Ovary (tissue), 9 donors: ENCODE data around the gene ADORA3. TPM values are rescaled to one million over a fixed set of nuclear protein-coding genes. Genes with fewer than 3 reads are reported as not detected.

Source experiments
- DNase-seq, 5 donors: peaks; one replicate each; pipeline ENCODE4 v3.0.0-alpha.2; 2019 to 2020
- H3K27ac ChIP-seq, 2 donors: fragments of 200-600 bp; one replicate each; pipeline versions ENCODE4 v1.5.1 to v1.8.0; 2019 to 2022
- H3K27me3 ChIP-seq: fragments of 200-600 bp; one replicate; pipeline ENCODE4 v1.8.0; 2022
- H3K36me3 ChIP-seq: fragments of 200-600 bp; sonication (generic); one replicate; pipeline ENCODE4 v1.5.1; 2019
- H3K4me1 ChIP-seq: one replicate; pipeline ENCODE4 v1.8.1; 2013; ENCODE audit warnings: mild to moderate bottlenecking, moderate library complexity; ENCODE audit not compliant: insufficient read depth
- H3K4me3 ChIP-seq: fragments of 200-600 bp; sonication (generic); one replicate; pipeline ENCODE4 v1.5.1; 2017
- H3K9me3 ChIP-seq, 2 donors: fragments of 200-600 bp in 1 of 2; sonication (generic) in 1 of 2; one replicate each; pipeline versions ENCODE4 v1.5.1 to v1.8.1; 2013 to 2019; ENCODE audit warnings: mild to moderate bottlenecking in 1 of 2, moderate library complexity in 1 of 2
- EP300 ChIP-seq: sonication (generic); formaldehyde crosslinking; IDR thresholded peaks from one replicate; pipeline ENCODE4 v1.6.1; 2017; ENCODE audit warnings: antibody characterized with exemption
- POLR2A ChIP-seq: fragments of 450-650 bp; IDR thresholded peaks from one replicate; pipeline ENCODE4 v1.6.1; 2017; ENCODE audit warnings: antibody characterized with exemption, mild to moderate bottlenecking, moderate library complexity
- WGBS, 3 donors: extraction: QIAGEN DNeasy Blood & Tissue Kit in 1 of 3; methylation state at CpG; one replicate each; pipeline versions ENCODE4 v1.1.5 to v1.1.7; 2013 to 2017; 5-methylcytosine and 5-hydroxymethylcytosine counted together
- intact Hi-C, 4 donors: fragments of 100-400 bp; cut with DNase I; formaldehyde crosslinking; loops; one replicate each; pipeline versions ENCODE4 v1.11.0 to v1.15.1; 2022 to 2023
- polyA plus RNA-seq, 2 donors: library from polyadenylated mRNA; stranded (reverse); fragments of 200-250 nt in 1 of 2; fragments of 350-450 nt in 1 of 2; fragmentation: Illumina TruSeq in 1 of 2; extraction: RNeasy Lipid Tissue Mini Kit (QIAGEN cat#74804) in 1 of 2; gene quantifications; one replicate each; pipeline ENCODE4 v1.2.3, GENCODE V29; 2013 to 2014
- total RNA-seq, 7 donors: library from RNA; depleted of rRNA in 2 of 7; stranded (reverse); fragments of >200 nt in 2 of 7; fragmentation: NEBNext Ultra II Directional in 3 of 7; extraction: Animal tissue kit (Norgen Biotek cat#: 25700) in 3 of 7; gene quantifications; one replicate each; pipeline versions ENCODE4 v1.1.0 to v1.2.4, GENCODE V29; 2016 to 2023
- TF ChIP-seq, protein P1 (sequence below), 3 donors: fragments of 450-650 bp in 2 of 3; fragments of 200-600 bp in 1 of 3; IDR thresholded peaks; one replicate each; pipeline versions ENCODE4 v1.5.1 to v1.8.0; 2016 to 2022; ENCODE audit warnings: antibody characterized with exemption in 3 of 3, mild to moderate bottlenecking in 1 of 3
- donor health status: DM: no; HTN: no; CAD: no; lungs with moderate emphysema.
- donor health status: DM: no; HTN: no; CAD: no.
- donor health status: Bipolar disorder and iron deficiency.
- donor health status: DM: yes; HTN: yes; CAD: no.
- donor health status: DM: no; HTN: no; CAD: no.
- donor health status: DM: yes; HTN: yes; CAD: no.

The ADORA3 gene
- total and polyA plus RNA-seq, 9 donors = 1.4 to 11.1 (median 3.8) TPM

DNA sequence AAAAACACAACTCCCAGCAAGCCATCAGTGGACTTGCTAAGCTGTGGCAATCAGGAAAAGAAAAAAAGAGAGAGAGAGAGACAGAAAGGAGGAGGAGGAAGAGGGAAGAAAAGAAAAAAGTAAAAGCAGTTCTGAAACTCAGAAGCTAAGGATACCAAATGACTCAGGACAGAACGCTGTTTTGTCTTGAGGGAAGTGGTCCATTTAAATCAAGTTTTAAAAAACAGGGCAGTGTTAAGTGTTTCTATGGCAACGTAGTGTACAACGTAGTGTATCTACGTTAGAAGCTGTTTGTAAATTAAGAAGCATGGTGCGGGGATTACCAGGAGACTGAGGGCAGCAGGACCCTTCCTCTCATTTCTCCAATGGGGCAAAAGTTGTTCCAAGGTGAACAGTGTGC lies 5.8 kb downstream of the ADORA3 start:
- no peaks in the 10 kb centered on the region for H3K36me3 ChIP-seq
- TF ChIP-seq EP300 (no peak), POLR2A (no peak)
- TF ChIP-seq, protein P1, sequence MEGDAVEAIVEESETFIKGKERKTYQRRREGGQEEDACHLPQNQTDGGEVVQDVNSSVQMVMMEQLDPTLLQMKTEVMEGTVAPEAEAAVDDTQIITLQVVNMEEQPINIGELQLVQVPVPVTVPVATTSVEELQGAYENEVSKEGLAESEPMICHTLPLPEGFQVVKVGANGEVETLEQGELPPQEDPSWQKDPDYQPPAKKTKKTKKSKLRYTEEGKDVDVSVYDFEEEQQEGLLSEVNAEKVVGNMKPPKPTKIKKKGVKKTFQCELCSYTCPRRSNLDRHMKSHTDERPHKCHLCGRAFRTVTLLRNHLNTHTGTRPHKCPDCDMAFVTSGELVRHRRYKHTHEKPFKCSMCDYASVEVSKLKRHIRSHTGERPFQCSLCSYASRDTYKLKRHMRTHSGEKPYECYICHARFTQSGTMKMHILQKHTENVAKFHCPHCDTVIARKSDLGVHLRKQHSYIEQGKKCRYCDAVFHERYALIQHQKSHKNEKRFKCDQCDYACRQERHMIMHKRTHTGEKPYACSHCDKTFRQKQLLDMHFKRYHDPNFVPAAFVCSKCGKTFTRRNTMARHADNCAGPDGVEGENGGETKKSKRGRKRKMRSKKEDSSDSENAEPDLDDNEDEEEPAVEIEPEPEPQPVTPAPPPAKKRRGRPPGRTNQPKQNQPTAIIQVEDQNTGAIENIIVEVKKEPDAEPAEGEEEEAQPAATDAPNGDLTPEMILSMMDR (IDR thresholded peaks at IDR 0.05) = no peak
- 59 to 63% (median 60%) methylated on average over 5 of the region's 5 CpGs for WGBS, 3 donors
- no peak overlapping the region for H3K27ac ChIP-seq
- H3K4me1 ChIP-seq = no peaks in the 10 kb centered on the region
- DNase-seq = no peak
- no peaks in the 10 kb centered on the region for H3K9me3 ChIP-seq
- H3K4me3 ChIP-seq = no peak overlapping the region
- no peaks in the 10 kb centered on the region for H3K27me3 ChIP-seq
- intact Hi-C loops = no loop called here

DNA sequence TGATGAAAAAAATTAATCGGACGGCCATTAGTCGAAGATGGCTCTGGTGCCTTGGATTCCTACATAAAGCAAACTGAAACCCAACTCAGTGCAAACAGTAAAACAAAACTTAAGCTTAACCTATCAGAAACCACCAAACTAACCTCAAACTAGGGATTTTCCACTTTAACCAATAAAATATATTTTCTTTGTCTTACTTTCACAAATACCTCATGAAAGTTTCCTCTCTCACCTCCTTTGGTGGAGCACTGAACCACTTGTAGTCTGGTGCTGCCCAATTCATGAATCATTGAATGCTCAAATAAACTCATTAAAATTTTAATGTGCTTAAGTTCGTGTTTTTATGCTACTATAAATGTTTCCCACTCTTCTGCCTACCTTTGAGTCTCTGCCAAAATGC lies 7.0 kb downstream of the ADORA3 start:
- Histone ChIP-seq H3K4me3 (no peak overlapping the region), H3K27ac (no peak overlapping the region), H3K27me3 (no peaks in the 10 kb centered on the region), H3K9me3 (no peaks in the 10 kb centered on the region), H3K36me3 (no peaks in the 10 kb centered on the region), H3K4me1 (no peaks in the 10 kb centered on the region)
- intact Hi-C loops = no loop called here
- no peak for TF ChIP-seq POLR2A
- TF ChIP-seq, protein P1 (IDR thresholded peaks at IDR 0.05) = no peak
- no peak for TF ChIP-seq EP300
- WGBS, 3 donors = 77 to 80% (median 78%) methylated on average over 4 of the region's 4 CpGs
- no peak for DNase-seq

DNA sequence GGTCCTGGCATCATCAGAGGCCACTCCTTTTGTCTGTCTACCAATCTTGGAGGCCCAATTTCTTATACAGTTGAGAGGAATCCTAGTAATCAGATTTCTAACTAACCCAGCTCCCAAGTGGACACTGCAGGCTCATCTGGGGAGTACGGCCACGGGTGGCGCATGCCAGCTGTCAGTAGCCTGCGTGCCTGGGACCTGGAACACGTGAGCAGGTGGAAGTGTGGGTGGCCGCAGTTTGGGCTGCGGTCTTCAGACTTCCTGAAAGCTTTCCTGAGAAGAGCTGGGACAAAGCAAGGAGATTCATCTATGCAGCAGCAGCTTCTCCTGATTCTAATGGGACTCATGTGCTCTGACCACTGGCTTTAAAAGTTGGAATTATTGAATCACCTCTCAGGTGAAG lies 12.4 kb downstream of the ADORA3 start:
- intact Hi-C loops = no loop called here
- WGBS, 3 donors = 85 to 91% (median 85%) methylated on average over 7 of the region's 7 CpGs
- no peaks in the 10 kb centered on the region for H3K9me3 ChIP-seq
- no peak overlapping the region for H3K27ac ChIP-seq
- no peak for DNase-seq
- no peaks in the 10 kb centered on the region for H3K36me3 ChIP-seq
- no peaks in the 10 kb centered on the region for H3K4me1 ChIP-seq
- H3K27me3 ChIP-seq = no peaks in the 10 kb centered on the region
- TF ChIP-seq POLR2A (no peak), EP300 (no peak)
- TF ChIP-seq, protein P1 (IDR thresholded peaks at IDR 0.05) = no peak
- H3K4me3 ChIP-seq = no peak overlapping the region

DNA sequence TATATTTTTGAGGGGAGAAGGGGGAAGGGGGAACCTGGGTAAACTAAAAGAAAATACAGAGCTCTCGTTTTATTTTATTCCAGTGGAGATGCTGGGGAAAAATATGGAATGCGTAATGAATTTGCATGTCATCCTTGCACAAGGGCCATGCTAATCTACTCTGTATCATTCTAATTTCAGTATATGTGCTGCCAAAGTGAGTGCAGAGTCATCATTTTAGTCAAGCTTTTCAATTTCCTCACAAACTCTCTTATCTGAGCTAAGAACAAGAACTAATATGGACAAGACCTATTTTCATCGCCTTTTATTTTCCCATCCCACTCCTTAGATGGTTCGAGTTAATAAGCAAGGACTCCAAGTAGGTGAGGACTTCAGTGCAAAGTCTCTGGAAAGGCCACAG lies 13.2 kb downstream of the ADORA3 start:
- Histone ChIP-seq H3K9me3 (no peaks in the 10 kb centered on the region), H3K4me1 (no peaks in the 10 kb centered on the region), H3K27me3 (no peaks in the 10 kb centered on the region), H3K36me3 (no peaks in the 10 kb centered on the region), H3K4me3 (no peak overlapping the region), H3K27ac (no peak overlapping the region)
- TF ChIP-seq EP300 (no peak), POLR2A (no peak)
- TF ChIP-seq, protein P1 (IDR thresholded peaks at IDR 0.05) = no peak
- no peak for DNase-seq
- intact Hi-C loops = no loop called here
- 81 to 92% (median 87%) methylated on average over 4 of the region's 4 CpGs for WGBS, 3 donors

DNA sequence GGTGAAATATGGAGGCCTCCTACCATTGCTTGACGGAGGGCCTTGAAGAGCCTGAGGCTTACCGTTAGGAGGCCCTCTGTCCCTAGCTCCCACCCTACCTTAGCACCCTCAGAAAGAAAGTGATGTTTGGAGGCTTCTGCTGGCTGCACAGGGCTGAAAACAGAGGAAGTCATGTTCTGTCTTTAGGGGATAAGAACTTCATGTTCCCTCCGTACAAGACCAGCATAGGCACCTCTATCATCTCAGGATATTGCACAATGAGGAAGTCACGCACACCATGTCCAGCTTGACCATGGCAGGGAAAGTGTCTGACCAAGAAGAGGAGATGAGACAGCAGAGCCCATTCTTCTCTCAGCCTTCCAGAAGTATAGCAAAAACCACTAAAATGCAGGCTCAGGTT lies 13.8 kb downstream of the ADORA3 start:
- no peak for DNase-seq
- WGBS, 3 donors = 85 to 89% (median 85%) methylated on average over 4 of the region's 4 CpGs
- H3K27ac ChIP-seq = no peak overlapping the region

More for the DNA sequence above, 13.8 kb downstream of the ADORA3 start:
- Histone ChIP-seq H3K36me3 (no peaks in the 10 kb centered on the region), H3K4me1 (no peaks in the 10 kb centered on the region), H3K27me3 (no peaks in the 10 kb centered on the region), H3K9me3 (no peaks in the 10 kb centered on the region), H3K4me3 (no peak overlapping the region)
- intact Hi-C loops = loop anchor here in 1 of 4 donors (2.0 kb wide), 1 partner anchor 501 kb away; no protein-coding TSS in a partner anchor
- no peak for TF ChIP-seq EP300
- TF ChIP-seq, protein P1 (IDR thresholded peaks at IDR 0.05) = no peak
- no peak for TF ChIP-seq POLR2A
